GM21528 (cell line): ENCODE results near the gene TXNRD1.
"Not testable (repeated sequence)": the region's sequence is repeated elsewhere in the genome, so short reads cannot be mapped to it uniquely, and the experiment has no call there.

ENCODE experiments used
- ATAC-seq: cut with Tn5 transposase; IDR thresholded peaks from one replicate; pipeline ENCODE4 v1.9.1; 2021; ENCODE audit warnings: mild to moderate bottlenecking, moderate library complexity; ENCODE audit not compliant: unreplicated experiment, low FRiP score

The TXNRD1 gene

GRCh38 chr12:104385510-104385909 is 169.9 kb downstream of the TXNRD1 start:
- ATAC-seq, result no peak

DNA sequence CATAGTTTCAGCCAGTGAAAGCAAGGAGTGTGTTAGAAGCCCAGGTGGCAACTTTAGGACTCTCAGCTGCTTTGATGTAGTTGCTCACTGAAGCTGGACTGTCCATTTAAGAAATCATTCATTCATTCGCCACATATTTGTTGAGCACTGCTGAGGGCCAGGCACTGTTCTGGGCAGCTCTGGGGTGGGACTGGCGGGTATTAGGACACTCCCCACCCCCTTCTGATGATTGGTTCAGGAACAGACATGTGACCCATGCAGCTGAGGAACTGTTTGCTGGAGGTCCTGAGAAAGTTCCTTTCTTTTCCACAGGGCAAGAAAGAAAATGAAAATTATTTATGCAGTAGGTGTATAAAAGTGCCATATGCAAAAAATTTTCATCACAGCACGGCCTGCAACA is 170.9 kb downstream of the TXNRD1 start:
- ATAC-seq, result no peak

GRCh38 chr12:104387190-104387589 is 171.6 kb downstream of the TXNRD1 start:
- ATAC-seq, result no peak

DNA sequence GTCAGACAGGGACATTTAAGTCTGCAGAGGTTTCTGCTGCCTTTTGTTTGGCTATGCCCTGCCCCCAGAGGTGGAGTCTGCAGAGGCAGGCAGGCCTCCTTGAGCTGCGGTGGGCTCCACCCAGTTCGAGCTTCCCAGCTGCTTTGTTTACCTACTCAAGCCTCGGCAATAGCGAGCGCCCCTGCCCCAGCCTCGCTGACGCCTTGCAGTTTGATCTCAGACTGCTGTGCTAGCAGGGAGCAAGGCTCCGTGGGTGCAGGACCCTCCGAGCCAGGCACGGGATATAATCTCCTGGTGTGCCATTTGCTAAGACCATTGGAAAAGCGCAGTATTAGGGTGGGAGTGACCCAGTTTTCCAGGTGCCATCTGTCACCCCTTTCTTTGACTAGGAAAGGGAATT is 178.5 kb downstream of the TXNRD1 start:
- ATAC-seq, result not testable (repeated sequence)
